Upper lobe of right lung (tissue), 1 donor: Measurements from ENCODE around the gene SRGAP3. TPM values are rescaled to one million over a fixed set of nuclear protein-coding genes. Genes with fewer than 3 reads are reported as not detected.

Experiments
- ATAC-seq: fragments of 200-7000 bp; cut with Tn5 transposase; one replicate; pipeline ENCODE4 v1.9.1; 2020; ENCODE audit warnings: mild to moderate bottlenecking, moderate library complexity
- DNase-seq: peaks from one replicate; pipeline ENCODE4 v3.0.0-alpha.2; 2020
- H3K27ac ChIP-seq: fragments of 200-600 bp; one replicate; pipeline ENCODE4 v1.8.0; 2022
- H3K27me3 ChIP-seq: fragments of 200-600 bp; one replicate; pipeline ENCODE4 v1.8.0; 2022; ENCODE audit warnings: mild to moderate bottlenecking
- H3K36me3 ChIP-seq: fragments of 200-600 bp; one replicate; pipeline ENCODE4 v1.8.0; 2022
- H3K4me1 ChIP-seq: fragments of 200-600 bp; one replicate; pipeline ENCODE4 v1.8.0; 2022
- H3K4me3 ChIP-seq: fragments of 200-600 bp; one replicate; pipeline ENCODE4 v1.8.0; 2022; ENCODE audit warnings: mild to moderate bottlenecking
- H3K9me3 ChIP-seq: fragments of 200-600 bp; one replicate; pipeline ENCODE4 v1.8.0; 2022
- intact Hi-C: fragments of 100-400 bp; cut with DNase I; formaldehyde crosslinking; loops from one replicate; pipeline ENCODE4 v1.11.0; 2022
- total RNA-seq: library from RNA; stranded (reverse); fragmentation: NEBNext Ultra II Directional; extraction: Animal tissue kit (Norgen Biotek cat#: 25700); gene quantifications from one replicate; pipeline ENCODE4 v1.2.1, GENCODE V29; 2021
- TF ChIP-seq, protein P1 (sequence below): fragments of 200-600 bp; IDR thresholded peaks from one replicate; pipeline ENCODE4 v1.8.0; 2022; ENCODE audit warnings: antibody characterized with exemption
- donor health status: DM: no; HTN: yes; CAD: no; lungs with severe emphysema.

Gene SRGAP3
- total RNA-seq, 1 donor from 2014 or later: 3.2 TPM

- no peak for ATAC-seq
- intact Hi-C loops: no loop called here
- Histone ChIP-seq H3K4me1 (no peaks in the 10 kb centered on the region), H3K9me3 (no peaks in the 10 kb centered on the region), H3K36me3 (no peaks in the 10 kb centered on the region), H3K27ac (no peak overlapping the region), H3K4me3 (no peak overlapping the region), H3K27me3 (no peaks in the 10 kb centered on the region)
- DNase-seq: no peak
- TF ChIP-seq, protein P1, sequence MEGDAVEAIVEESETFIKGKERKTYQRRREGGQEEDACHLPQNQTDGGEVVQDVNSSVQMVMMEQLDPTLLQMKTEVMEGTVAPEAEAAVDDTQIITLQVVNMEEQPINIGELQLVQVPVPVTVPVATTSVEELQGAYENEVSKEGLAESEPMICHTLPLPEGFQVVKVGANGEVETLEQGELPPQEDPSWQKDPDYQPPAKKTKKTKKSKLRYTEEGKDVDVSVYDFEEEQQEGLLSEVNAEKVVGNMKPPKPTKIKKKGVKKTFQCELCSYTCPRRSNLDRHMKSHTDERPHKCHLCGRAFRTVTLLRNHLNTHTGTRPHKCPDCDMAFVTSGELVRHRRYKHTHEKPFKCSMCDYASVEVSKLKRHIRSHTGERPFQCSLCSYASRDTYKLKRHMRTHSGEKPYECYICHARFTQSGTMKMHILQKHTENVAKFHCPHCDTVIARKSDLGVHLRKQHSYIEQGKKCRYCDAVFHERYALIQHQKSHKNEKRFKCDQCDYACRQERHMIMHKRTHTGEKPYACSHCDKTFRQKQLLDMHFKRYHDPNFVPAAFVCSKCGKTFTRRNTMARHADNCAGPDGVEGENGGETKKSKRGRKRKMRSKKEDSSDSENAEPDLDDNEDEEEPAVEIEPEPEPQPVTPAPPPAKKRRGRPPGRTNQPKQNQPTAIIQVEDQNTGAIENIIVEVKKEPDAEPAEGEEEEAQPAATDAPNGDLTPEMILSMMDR: no peak
Measured at GRCh38 chr3:9041626-9042025, 207.8 kb downstream of the SRGAP3 start.

DNA sequence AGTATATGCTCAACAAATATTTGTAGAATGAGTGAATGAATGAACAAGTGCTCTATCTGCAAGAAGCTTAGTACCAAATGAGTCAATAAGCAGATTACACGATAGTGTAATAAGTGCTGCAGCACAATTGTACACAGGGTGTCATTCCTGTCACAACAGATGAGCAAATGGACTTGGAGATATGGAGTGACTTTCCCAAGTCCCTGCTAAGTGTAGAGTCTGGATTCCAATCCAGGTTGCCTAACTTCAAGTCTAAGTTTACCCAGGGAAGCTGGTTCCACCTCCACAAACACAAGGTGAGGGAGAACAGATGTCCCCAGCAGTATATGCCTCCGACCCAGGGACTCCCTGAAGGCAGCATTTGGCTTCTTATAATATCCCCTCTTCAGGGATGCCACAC lies 208.4 kb downstream of the SRGAP3 start:
- DNase-seq (no peak), ATAC-seq (no peak)
- TF ChIP-seq, protein P1: no peak
- Histone ChIP-seq H3K27ac (no peak overlapping the region), H3K4me3 (no peak overlapping the region), H3K9me3 (no peaks in the 10 kb centered on the region), H3K27me3 (no peaks in the 10 kb centered on the region), H3K4me1 (peaks cover 3% of the 10 kb centered on the region), H3K36me3 (no peaks in the 10 kb centered on the region)
- intact Hi-C loops: no loop called here

DNA sequence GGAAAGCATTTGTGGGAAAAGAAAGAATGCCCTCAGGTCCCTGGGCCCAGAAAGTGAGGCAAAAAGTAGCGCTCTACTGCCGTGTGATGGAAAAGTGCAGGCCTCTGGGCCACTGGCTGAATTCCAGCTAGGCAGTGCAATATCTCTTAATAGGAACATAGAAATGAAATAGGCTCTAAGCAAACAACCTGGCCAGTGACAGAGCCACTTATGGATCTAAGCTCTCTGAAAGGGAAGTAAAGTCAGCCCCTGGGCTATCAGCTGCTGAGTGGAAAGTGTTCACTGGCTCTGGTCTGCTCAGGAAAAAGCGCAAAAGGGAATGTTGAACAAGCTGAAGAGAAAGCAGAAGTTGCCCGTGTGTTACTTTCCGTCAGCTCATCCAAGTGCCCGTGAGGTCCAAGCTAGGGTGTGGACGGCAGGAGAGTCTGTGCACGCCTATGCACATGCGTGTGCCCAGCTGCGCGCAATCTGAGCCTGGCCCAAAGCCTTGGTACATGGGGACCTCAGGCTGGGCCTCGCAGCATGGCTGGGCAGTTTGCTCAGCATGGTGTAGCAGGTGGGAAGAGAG lies 212.2 kb downstream of the SRGAP3 start:
- H3K4me1 ChIP-seq: peaks cover 9% of the 10 kb centered on the region
- no peak overlapping the region for H3K27ac ChIP-seq
- ATAC-seq (peak; percentile 44), DNase-seq (no peak)
- intact Hi-C loops: no loop called here
- no peaks in the 10 kb centered on the region for H3K36me3 ChIP-seq
- no peaks in the 10 kb centered on the region for H3K27me3 ChIP-seq
- H3K9me3 ChIP-seq: no peaks in the 10 kb centered on the region
- no peak overlapping the region for H3K4me3 ChIP-seq
- TF ChIP-seq, protein P1: no peak

- Histone ChIP-seq H3K4me1 (peaks cover 9% of the 10 kb centered on the region), H3K36me3 (no peaks in the 10 kb centered on the region), H3K27ac (no peak overlapping the region), H3K4me3 (no peak overlapping the region), H3K27me3 (no peaks in the 10 kb centered on the region), H3K9me3 (no peaks in the 10 kb centered on the region)
- ATAC-seq (peak; percentile 58), DNase-seq (no peak)
- TF ChIP-seq, protein P1: no peak
- intact Hi-C loops: no loop called here
Measured at GRCh38 chr3:9036404-9037131, 212.9 kb downstream of the SRGAP3 start.

DNA sequence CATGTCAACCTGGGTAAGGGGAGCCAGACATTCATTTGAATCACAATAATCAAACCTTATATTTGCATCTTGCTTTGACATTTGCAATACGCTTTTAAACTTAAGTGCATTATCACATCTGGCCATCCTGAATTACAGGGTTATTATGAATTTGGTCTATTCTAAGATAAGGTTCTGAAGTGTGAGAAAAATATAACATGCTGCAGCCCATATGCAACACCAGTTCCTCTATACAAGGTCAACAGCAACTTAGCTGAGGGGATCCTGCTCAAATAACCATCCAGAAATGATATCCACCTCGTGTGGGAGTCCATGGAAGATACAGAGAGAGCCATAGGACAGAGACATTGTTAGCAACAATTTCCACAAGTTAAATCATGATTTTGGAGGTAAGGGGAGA lies 213.5 kb downstream of the SRGAP3 start:
- TF ChIP-seq, protein P1: no peak
- Histone ChIP-seq H3K27me3 (no peaks in the 10 kb centered on the region), H3K27ac (no peak overlapping the region), H3K9me3 (no peaks in the 10 kb centered on the region), H3K4me3 (no peak overlapping the region), H3K4me1 (peaks cover 9% of the 10 kb centered on the region), H3K36me3 (no peaks in the 10 kb centered on the region)
- intact Hi-C loops: no loop called here
- ATAC-seq (no peak), DNase-seq (no peak)
